Subcutaneous adipose tissue (tissue), 4 donors: ENCODE data around the gene PROB1. TPM values are rescaled to one million over a fixed set of nuclear protein-coding genes. Genes with fewer than 3 reads are reported as not detected.

Experiments used
- total RNA-seq, 4 donors: library from RNA; depleted of rRNA; stranded (reverse); fragments of >200 nt; gene quantifications; one replicate each; pipeline ENCODE4 v1.1.0, GENCODE V29; 2016
- TF ChIP-seq, protein P1 (sequence below): fragments of 450-650 bp; IDR thresholded peaks from one replicate; pipeline ENCODE4 v1.5.1; 2016; ENCODE audit warnings: low read depth, mild to moderate bottlenecking, control low read depth, antibody characterized with exemption, moderate library complexity

Gene PROB1
- total RNA-seq, 4 donors from 2014 or later, result 0.16 to 0.75 (median 0.28) TPM

DNA sequence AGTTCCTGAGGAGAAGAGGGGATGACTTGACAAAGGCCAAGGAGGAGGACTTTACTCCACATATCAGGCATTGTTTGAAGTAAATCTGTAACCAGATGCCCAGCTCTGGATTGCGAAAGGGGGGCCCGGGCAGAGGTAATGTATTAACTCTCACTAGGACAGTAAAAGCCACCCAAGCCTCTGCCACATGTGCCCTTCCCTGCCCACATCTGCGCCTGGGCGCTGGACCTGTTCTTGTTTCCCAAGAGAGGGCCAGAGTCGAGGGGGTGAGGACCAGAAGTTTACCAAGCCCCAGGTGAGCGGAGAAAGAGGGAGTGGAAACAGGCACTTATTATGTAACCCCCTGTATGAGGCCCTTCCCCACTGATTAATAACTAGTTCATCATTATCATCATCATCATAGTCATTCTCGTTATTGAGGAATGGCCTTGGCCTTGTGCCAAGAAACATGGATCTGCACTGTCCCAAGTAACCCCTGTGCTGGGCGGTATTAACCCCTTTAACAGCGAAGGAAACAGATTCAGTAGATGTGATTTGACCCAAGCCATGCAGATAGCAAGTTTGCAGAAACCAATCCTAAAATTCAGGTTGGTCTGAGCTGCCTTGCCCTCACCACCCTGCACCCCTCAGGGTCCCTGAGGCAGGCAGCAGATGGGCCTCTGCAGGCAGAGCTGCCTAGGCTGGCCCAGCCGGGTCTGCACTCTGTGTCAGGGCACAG, 11.5 kb downstream of the PROB1 start, which contains the start of gene SLC23A1:
TSS of gene SLC23A1 (minus strand) at position 23 of the 718 bp plus-strand sequence. CDS start 44 bp downstream, outside the sequence.
- TF ChIP-seq, protein P1, sequence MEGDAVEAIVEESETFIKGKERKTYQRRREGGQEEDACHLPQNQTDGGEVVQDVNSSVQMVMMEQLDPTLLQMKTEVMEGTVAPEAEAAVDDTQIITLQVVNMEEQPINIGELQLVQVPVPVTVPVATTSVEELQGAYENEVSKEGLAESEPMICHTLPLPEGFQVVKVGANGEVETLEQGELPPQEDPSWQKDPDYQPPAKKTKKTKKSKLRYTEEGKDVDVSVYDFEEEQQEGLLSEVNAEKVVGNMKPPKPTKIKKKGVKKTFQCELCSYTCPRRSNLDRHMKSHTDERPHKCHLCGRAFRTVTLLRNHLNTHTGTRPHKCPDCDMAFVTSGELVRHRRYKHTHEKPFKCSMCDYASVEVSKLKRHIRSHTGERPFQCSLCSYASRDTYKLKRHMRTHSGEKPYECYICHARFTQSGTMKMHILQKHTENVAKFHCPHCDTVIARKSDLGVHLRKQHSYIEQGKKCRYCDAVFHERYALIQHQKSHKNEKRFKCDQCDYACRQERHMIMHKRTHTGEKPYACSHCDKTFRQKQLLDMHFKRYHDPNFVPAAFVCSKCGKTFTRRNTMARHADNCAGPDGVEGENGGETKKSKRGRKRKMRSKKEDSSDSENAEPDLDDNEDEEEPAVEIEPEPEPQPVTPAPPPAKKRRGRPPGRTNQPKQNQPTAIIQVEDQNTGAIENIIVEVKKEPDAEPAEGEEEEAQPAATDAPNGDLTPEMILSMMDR, result no peak

DNA sequence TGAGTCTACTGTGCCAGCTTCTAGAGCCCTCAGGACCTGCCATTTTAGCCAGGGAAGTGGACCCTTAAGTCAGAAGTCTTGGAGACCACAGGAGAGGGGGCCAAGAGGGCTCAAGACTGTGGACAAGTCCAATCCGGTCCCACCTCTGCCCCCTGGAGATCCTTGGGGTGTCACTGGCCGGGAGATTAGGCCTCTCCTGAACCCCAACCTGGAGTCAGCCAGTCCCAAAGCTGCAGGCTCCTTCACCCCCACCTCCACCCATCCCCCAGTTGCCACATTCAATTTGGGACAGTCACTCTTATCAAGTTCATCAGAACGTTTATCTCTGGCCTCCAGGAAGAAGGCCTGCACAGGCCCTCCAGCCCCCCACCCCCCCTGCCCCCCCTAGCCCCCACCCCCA, 12.1 kb downstream of the PROB1 start:
- TF ChIP-seq, protein P1, result no peak

DNA sequence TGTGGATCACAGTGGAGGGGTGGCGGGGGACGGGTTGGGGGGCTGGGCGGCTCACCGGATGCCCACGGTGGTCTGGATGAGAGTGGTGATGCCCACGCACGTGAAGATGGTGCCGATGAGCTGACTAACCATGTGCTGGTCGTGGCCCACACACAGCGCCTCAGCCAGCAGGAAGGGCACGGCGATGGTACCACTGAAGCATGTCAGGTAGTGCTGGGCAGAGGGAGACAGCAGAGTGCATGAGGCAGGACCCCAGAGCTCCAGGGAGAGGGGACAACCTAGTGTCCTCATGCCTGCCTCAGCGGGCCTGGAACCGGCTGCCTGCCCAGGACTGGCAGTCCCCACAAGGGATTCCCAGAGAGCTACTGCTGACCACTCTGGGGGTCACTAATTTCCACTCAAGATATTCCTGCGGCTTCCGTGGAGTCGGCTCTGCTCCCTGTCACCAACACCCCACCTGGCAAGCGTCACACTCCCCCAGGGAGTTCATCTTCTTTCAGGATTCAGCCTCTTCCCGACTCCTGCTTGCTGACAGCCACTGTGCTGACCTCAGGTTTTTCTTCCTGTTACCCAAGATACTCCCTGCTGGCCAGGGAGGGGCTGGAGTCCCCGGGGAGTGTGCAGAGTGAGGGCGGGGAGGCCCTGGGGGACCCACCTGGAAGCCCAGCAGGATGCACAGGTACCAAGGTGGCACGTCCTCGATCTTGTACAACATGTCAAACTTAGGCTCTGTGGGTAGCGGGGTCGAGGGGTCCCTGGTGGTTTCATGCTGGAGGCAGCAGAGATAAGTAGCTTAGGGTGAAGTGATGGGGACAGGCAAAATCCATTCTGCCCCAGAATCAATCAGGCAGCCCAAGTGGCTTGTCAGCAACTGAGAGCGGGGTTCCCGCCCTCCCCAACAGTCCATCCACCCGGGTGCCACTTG, 12.8 kb downstream of the PROB1 start:
- TF ChIP-seq, protein P1, result no peak

DNA sequence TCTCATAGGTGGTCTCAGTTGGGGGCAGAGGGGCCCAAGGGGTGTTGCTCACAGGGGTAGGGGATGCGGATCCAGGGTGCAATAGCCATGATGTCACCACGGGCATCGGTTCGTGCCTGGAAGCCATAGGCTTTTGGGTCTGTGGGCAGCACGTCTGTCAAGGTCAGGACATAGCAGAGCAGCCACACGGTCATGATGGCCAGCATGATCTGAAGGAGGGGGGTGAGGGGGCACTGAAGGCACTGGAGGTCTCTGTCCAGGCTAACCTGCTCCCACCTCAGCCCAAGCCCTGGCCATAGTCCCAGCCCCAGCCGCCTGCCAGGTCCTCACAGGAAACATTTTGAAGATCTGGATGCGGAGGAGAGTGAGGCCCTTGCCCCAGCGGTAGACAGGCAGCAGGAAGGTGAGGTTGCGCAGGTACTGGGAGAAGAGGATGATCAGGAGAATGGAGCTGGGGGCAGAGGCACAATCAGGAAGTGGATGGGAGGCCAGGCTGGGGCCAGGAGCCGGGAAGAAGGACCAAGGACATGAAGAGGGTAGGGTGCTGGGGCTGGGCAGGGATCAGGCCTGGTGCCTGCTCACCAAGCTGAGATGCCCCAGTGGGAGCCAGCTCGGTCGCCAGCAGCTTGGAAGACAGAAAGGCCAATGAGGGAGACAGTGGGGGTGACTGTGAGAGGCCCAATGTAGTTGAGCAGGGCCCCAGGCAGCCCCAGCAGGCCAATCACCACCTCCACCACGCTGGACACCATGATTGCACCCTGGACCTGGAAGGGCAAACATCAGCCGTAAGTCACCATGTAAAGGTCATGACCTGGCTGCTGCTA, 15.1 kb downstream of the PROB1 start:
- TF ChIP-seq, protein P1, result no peak

DNA sequence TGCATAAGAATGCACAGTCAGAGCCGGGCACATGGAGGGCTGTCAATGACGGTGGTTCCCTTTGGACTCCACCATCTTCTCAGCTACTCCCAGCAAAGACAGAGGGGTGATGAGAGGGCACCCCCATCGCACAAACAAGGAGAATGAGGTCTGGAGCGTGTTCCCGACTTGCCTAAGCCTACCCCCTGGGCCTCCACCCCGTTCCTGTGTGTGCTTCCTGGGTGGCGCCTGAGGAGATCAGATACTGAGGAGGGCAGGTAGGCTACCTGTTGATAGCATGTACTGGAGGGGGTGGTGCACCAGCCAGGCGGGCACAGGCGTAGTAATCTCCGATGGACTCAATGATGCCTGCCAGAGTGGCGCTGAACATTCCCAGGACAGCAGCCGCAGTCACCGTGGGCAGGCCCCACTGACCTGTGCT, 16.0 kb downstream of the PROB1 start:
- TF ChIP-seq, protein P1, result no peak

DNA sequence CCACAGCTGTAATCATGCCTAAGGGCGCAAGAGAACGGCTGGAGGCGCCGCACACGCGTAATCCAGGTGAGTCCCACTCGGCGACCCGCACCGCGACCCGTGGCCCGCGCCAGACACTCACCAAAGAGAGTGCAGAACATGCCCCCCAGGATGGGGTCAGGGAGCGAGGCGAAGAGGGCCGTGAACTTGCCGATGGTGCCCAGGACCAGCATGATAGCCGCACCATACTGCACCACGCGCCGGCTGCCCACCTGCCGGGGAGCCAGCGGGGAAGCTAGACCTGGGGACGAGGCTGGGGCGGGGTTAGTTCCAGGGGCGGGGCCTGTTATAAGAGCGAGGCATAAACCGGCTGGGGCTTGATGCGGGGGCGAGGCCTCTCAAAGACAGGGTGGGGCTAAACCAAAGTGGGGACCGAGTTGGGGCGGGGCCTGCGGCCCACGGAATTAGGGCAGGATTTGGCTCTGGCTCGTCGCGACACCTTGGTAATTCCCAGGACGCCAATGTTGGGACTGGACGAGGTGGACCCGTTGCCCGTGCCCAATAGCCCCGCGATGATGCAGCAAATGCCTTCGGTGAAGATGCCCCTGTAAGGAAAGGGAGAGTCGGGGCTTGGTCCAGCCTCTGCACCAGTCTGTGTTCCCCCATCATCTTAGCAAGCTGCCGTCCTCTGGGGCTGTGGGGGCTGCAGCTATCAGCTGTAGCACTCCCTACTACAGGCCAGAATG, 16.6 kb downstream of the PROB1 start:
- TF ChIP-seq, protein P1, result no peak
